ENCODE measurements around the gene LMX1A.

- TF ChIP-seq IRF2 (CRISPR knock-in tag; IDR thresholded peaks at IDR 0.05; ENCODE audit: borderline replicate concordance, low read depth): no peak
- TF ChIP-seq USF2 (CRISPR knock-in tag; IDR thresholded peaks at IDR 0.05): no peak
- TF ChIP-seq CTCF (IDR thresholded peaks at IDR 0.05): no peak
These were observed 171.2 kb downstream of the LMX1A start for GRCh38 chr1:165185161-165185889.

Data from WTC11 (cell line).